GM18526 (cell line): ENCODE measurements around the gene PEDS1.

Source experiments
- POLR2A ChIP-seq: IDR thresholded peaks from 3 replicates; pipeline ENCODE4 v1.6.1; 2011; ENCODE audit not compliant: insufficient read length; ENCODE audit errors: extremely low read depth

Gene PEDS1

GRCh38 chr20:50192364-50193198 is 39.1 kb upstream of the PEDS1 start:
- TF ChIP-seq POLR2A: no peak

GRCh38 chr20:50191544-50192363 is 38.2 kb upstream of the PEDS1 start:
- TF ChIP-seq POLR2A: peak; percentile 18

DNA sequence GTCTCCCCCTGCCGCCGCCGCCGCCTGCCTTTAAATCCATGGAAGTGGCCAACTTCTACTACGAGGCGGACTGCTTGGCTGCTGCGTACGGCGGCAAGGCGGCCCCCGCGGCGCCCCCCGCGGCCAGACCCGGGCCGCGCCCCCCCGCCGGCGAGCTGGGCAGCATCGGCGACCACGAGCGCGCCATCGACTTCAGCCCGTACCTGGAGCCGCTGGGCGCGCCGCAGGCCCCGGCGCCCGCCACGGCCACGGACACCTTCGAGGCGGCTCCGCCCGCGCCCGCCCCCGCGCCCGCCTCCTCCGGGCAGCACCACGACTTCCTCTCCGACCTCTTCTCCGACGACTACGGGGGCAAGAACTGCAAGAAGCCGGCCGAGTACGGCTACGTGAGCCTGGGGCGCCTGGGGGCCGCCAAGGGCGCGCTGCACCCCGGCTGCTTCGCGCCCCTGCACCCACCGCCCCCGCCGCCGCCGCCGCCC is 37.6 kb upstream of the PEDS1 start:
- no peak for TF ChIP-seq POLR2A

- TF ChIP-seq POLR2A: peak; percentile 71
Measured at GRCh38 chr20:50190251-50191064, 36.9 kb upstream of the PEDS1 start, which contains the start of gene CEBPB. Gene CEBPB, plus strand, starts transcription at chr20:50190830. Its CDS starts 204 bp downstream, at chr20:50191034.

DNA sequence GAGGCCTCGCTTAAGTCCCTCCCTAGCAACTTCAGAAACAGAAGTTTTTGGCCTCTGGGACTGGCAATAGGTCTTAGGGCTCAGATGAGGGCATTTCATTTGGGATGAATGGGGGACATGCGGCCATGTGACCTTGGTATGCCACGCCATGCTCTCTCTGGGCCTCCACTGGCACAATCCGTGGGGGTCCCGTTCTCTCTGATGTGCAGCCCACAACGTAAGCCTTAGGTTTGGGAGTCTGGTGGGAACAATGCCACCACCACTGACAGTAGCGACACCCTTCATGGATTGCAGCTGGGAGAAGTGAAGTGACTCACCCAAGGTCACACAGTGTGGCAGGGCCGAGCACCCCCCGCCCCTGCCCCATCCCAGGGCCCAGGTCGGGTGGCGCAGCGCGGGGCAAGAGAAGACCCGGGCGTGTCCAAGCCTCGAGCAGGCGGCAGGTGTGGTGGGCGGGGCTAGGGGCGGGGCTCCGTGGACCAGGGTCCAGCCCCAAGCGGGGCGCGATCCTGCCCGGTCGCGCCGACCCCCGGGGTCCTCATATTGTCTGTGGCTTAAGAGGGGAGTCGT is 36.2 kb upstream of the PEDS1 start:
- no peak for TF ChIP-seq POLR2A

DNA sequence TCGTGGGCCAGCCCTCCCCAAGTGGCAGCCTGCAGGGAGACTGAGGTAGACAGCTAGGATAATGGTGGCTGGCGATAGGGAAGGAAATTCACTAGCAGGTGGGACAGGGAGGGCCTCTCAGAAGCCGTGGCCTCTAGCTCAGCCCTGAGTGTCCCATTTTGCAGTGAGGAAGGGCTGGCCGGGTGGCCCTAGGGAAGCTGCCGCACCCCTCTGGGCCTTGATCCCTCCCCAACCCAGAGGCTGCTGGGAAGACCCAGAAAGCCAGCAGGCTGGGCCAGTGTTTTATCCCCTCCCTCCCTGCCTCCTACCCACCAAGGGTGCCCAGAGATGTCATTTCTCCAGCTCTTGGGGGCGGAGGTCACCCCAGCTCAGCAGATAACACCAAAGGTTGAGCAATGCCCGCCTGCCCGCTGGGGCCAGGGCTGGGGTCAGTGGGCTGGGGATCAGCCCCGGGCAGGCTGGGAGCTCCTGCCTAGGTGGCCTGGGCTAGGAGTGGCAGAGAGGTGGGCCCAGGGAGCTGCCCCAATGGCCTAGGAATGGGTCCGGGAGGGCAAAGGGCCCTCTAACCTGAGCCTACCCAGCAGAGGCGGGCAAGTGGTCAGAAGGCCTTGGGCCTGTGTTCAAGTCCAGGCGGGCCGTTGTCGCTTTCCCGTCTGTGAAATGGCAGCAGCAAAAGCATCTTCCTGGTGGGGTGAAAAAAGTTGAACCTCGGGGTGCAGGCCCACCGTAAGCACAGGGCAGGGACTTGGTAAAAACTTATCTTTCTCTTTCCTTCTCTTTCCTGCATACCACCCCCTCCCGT is 35.6 kb upstream of the PEDS1 start:
- TF ChIP-seq POLR2A: no peak

GRCh38 chr20:50188287-50188688 is 34.8 kb upstream of the PEDS1 start:
- TF ChIP-seq POLR2A: no peak

DNA sequence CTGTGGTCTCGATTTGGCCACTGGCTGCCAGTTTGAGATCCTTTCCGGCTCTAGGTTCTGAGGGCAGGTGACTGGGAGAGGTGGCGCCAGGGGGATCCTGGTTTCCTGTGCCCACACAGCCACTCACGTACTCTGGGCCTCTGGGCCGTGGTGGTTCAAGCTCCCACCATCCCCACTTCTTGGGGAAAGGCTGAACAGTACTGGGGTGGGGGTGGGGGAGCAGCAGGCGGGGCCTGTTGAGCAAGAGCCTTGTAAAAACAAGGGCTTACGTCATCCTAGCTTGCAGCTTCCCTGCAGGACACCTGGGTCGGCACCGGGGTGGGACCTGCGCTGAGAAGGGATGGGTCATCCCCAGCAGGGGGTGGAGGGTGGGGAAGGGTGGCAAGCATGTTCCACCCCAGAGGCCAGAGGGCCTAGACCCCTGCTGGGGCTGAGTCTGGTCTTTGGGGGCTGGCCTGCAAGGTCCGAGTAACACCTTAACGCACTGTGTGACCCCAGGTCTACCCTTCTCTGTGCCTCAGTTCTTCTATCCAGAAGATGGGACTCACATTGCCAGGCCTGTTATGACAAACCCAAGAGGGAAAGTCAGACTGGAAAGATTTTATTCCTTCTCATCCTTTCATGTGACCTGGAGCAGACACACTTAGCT is 34.0 kb upstream of the PEDS1 start:
- no peak for TF ChIP-seq POLR2A

- TF ChIP-seq POLR2A: no peak
Measured at GRCh38 chr20:50186987-50187402, 33.5 kb upstream of the PEDS1 start.

DNA sequence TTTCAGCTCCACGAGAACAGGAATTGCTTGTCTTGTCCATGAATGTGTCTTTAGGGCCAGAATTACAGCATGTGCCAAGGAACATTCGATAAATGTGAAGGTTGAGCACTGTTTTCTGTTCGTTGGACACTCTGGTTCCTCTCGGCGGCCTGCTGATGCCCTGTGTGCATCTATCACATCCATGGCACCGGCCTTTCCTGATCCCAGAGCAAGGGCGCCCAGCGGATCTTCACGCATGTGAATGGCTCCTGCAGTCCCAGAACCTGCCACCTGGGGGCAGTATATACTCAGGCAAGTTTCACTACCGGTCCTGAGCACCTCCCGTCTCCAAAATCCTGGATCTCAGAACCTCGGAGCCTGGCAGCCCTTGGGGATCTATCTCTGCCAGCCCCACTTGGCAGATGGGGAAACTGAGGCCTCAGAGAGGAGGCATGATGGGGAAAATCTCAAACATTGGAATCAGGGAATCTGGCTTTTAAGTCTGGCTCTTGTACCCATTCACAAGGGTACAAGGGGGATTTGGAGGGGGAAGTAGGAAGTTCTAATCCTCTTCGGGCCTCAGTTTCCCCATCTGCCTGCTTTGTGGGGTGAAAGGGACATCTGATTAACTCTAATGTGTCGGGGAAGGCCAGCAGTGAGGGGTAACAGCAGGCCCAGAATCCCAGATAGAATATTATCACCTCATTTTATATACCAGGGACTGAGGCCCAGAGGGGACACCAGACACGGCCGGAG is 32.8 kb upstream of the PEDS1 start:
- no peak for TF ChIP-seq POLR2A

DNA sequence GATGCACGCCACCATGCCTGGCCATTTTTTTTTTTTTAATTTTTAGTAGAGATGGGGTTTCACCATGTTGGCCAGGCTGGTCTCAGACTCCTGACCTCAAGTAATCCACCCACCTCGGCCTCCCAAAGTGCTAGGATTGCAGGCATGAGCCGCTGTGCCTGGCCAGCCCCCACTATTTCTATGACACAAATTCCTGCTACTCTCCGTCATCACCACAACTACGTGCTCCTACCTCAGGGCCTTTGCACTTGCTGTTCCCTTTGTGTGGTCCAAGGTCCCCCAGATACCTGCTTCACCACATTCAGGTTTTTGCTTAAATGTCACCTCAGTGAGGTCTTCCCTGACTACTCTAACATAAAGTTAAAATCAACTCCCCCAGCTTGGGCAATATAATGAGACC is 31.9 kb upstream of the PEDS1 start:
- TF ChIP-seq POLR2A: no peak

DNA sequence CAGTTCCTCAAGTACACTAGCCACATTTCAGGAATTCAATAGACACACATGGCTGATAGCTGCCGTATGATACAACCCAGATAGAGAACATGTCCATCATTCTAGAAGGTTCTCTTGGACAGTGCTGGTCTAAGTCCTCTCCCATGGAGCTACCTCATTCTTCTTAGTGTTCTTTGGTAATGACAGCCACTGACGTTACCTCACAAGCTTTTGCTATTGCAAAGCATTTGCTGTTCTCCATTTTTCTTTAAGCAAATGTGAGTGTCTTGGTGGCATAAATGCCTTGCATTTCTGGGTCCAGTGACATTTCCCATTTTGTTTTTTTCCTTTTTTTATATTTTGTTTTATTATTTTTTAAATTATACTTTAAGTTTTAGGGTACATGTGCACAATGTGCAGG is 28.8 kb upstream of the PEDS1 start:
- no peak for TF ChIP-seq POLR2A

GRCh38 chr20:50181344-50181743 is 27.8 kb upstream of the PEDS1 start:
- TF ChIP-seq POLR2A: no peak
